Retinal pigment epithelial cell (primary cell): Measurements from ENCODE around the gene SPON2.

Experiments used
- DNase-seq: peaks from one replicate; pipeline ENCODE4 v3.0.0-alpha.2; 2010; ENCODE audit warnings: low read depth
- H3K4me3 ChIP-seq: 2 replicates; pipeline ENCODE4 v1.5.1; 2011; ENCODE audit warnings: mild to moderate bottlenecking, low read length, control low read depth, moderate library complexity
- TF ChIP-seq, protein P1 (sequence below): conservative IDR thresholded peaks from 2 replicates; pipeline ENCODE4 v1.5.1; 2011; ENCODE audit warnings: low read depth, low read length, control low read depth, inconsistent platforms

The SPON2 gene

DNA sequence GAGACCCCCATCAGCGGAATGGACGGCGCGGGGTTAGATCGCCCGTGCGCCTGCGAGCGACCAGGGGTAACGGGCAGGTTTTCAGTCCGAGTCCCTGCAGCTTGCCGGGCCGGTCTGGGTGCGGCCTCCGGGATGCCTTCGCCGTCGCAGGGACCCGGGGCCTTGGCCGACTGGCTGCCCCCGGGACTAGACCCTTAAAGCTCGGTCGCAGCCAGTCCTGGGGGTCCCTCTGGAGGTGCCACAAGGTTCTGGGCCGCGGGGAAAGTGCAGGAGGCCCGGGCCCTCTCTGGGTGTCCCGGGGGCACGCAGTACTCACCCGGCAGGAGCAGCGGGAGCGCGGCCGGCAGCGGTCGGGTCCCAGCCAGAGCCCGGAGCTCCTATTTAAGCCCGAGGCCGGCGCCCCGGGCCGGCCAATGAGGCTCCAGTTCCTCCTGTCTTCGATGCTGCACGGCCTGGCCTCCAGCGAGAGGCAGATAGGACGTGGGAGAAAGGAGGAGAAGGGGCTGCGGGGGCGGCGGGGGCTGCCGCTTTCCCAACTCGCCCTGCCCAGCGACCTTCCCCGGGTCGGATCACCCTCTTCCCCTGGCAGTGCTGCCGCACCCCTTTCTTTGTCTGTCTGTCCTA, at the start of gene SPON2:
Gene SPON2, minus strand, starts transcription at position 356 of the 624 bp plus-strand sequence.
- peak within 1 kb of the TSS; percentile 26 for H3K4me3 ChIP-seq
- DNase-seq = no peak
- TF ChIP-seq, protein P1, sequence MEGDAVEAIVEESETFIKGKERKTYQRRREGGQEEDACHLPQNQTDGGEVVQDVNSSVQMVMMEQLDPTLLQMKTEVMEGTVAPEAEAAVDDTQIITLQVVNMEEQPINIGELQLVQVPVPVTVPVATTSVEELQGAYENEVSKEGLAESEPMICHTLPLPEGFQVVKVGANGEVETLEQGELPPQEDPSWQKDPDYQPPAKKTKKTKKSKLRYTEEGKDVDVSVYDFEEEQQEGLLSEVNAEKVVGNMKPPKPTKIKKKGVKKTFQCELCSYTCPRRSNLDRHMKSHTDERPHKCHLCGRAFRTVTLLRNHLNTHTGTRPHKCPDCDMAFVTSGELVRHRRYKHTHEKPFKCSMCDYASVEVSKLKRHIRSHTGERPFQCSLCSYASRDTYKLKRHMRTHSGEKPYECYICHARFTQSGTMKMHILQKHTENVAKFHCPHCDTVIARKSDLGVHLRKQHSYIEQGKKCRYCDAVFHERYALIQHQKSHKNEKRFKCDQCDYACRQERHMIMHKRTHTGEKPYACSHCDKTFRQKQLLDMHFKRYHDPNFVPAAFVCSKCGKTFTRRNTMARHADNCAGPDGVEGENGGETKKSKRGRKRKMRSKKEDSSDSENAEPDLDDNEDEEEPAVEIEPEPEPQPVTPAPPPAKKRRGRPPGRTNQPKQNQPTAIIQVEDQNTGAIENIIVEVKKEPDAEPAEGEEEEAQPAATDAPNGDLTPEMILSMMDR = no peak

DNA sequence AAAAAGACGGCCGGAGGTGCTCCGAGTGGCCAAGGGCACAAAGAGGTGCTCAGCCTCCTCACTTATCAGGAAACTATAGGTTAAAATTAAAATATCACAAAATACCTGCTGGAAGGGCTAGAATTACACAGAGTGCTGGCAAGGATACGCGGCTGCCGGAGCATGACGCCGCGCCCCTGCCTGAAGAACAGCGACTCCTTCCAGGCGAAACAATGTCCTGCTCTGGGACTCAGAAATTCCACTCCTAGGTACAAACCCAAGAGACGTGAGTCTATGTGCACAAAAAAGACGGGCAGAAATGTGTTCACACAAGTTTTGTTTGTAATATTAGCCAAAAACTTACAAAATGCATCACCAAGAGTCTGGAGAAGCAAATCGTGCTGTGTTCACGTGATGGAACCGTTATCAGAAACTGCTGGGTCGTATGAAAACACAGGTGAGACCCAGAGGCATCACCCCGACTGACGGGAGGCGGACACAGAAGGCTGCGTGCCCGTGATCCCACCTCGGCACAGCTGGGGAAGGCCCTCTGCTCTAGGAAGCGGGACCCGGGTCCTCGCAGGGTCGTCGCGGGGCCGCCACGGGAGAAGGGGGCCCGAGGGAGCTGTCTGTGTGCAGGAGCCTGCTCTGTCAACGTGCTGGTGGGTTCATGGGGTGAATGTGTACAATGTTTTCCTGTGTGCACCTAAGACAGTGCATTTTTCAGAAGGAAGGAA, 48.9 kb upstream of the SPON2 start:
- H3K4me3 ChIP-seq = no peak overlapping the region
- DNase-seq = no peak
- TF ChIP-seq, protein P1 = no peak

DNA sequence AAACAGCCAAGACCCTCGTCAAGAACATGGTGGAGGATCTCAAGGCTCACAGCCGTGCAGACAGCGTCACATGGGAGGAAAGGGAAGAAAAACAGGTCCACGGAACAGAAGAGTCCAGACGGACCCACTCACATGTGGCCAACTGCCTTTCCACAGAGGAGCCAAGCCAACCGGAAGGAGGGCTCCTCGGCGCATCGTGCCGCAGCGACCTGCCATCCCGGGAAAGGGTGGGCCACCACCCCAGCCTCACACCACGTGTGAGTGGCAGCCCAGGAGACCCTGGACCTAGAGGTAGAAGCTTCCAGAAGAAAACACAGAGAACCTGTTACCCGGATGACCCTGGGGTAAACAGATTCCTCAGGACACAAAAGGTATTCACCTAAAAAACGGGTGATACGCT, 48.2 kb upstream of the SPON2 start:
- no peak overlapping the region for H3K4me3 ChIP-seq
- TF ChIP-seq, protein P1 = no peak
- DNase-seq = no peak

DNA sequence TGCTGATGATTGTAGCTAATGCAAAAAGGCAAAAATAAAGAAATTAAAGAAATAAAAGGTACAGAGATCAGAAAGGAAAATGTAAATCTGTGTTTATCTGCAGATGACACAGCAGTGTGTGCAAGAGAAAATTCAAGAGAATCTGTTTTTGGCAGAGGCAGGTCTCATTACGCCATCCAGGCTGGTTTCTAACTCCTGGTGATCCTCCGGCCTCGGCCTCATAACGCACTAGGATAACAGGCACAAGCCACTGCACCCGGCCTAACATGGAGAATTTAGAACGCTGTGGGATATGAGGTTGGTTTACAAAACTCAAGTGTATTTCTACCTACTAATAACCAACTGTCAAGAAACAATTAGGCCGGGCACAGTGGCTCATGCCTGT, 47.2 kb upstream of the SPON2 start:
- TF ChIP-seq, protein P1 = no peak
- no peak overlapping the region for H3K4me3 ChIP-seq
- DNase-seq = no peak

DNA sequence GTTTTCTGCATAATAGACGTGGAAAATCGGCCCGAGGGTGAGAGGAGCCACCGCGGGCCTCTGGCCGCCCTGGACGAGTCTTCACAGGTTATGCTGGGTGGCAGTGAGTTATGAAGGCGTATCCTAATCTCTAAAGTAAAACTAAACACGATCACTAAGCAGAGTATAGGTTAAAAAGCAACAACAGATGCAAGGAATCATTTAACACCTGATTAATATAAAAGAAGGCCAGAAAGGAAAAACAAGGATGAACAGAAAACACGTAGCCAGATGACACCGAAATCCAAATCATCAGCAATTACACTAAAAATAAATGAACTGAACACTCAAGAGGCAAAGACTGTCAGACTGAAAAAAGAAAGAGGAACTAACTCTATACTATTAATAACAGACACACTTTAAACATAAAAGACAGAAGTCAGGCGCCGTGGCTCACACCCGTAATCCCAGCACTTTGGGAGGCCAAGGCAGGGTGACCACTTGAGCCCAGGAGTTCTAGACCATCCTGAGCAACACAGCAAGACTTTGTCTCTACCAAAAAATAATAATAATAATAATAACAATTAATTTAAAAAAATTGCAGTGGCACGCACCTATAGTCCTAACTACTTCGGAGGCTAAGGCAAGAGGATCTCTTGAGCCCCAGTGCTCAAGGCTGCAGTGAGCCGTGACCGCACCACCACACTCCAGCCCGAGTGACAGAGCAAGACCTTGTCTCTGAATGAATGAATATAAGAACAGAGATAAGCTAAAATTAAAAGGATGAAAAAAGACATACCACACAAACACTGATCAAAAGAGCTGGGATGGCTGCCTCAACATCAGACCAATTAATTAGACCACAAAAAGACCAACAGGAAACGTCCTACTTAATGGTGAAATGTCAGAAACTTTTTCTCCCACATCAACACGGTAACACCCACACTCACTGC, 46.5 kb upstream of the SPON2 start:
- no peak overlapping the region for H3K4me3 ChIP-seq
- TF ChIP-seq, protein P1 = no peak
- DNase-seq = no peak

DNA sequence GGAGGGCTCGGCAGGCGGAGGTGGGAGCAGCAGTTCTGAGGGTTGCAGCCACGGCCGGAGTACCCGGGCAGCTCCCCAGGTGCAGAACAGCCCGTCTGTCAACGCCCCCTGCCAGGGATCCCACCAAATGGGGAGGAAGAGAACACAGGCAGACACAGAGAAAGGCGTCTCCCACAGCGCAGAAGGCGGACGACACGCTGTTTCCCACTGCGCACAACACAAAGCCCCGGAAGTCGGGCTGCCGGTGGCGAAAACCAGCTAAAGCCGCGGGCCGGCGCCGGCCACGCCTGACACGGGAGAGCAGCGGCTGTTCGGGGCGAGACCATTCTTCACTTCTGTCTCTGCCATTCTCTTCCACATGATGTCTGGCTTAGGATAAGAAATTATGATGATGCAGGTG, 45.0 kb upstream of the SPON2 start:
- DNase-seq = no peak
- TF ChIP-seq, protein P1 = no peak
- H3K4me3 ChIP-seq = no peak overlapping the region
